Measurements from ENCODE around the gene TMEM114.

TMEM114 gene

GRCh38 chr16:8550728-8551387 lies 39.5 kb downstream of the TMEM114 start:
- no peak for DNase-seq (ENCODE audit: low read depth in 2 of 2)

- DNase-seq (ENCODE audit: low read depth in 2 of 2), result no peak
Measured at GRCh38 chr16:8549843-8550412, 40.4 kb downstream of the TMEM114 start.

GRCh38 chr16:8548166-8548565 lies 42.1 kb downstream of the TMEM114 start:
- DNase-seq (ENCODE audit: low read depth in 2 of 2), result no peak

- DNase-seq (ENCODE audit: low read depth in 2 of 2), result no peak
Measured at GRCh38 chr16:8547762-8548161, 42.5 kb downstream of the TMEM114 start.

- no peak for DNase-seq (ENCODE audit: low read depth in 2 of 2)
Measured at GRCh38 chr16:8544406-8544805, 45.9 kb downstream of the TMEM114 start.

- no peak for DNase-seq (ENCODE audit: low read depth in 2 of 2)
Measured at GRCh38 chr16:8543258-8543657, 47.1 kb downstream of the TMEM114 start.

- no peak for DNase-seq (ENCODE audit: low read depth in 2 of 2)
Measured at GRCh38 chr16:8542393-8542792, 47.9 kb downstream of the TMEM114 start.

GRCh38 chr16:8541868-8542267 lies 48.4 kb downstream of the TMEM114 start:
- no peak for DNase-seq (ENCODE audit: low read depth in 2 of 2)

GRCh38 chr16:8537691-8538342 lies 52.5 kb downstream of the TMEM114 start:
- no peak for DNase-seq (ENCODE audit: low read depth in 2 of 2)

- DNase-seq (ENCODE audit: low read depth in 2 of 2), result no peak
Measured at GRCh38 chr16:8533509-8533908, 56.8 kb downstream of the TMEM114 start.

- DNase-seq (ENCODE audit: low read depth in 2 of 2), result no peak
Measured at GRCh38 chr16:8530752-8531384, 59.4 kb downstream of the TMEM114 start.

- no peak for DNase-seq (ENCODE audit: low read depth in 2 of 2)
Measured at GRCh38 chr16:8528471-8528870, 61.8 kb downstream of the TMEM114 start.

GRCh38 chr16:8523932-8524331 lies 66.4 kb downstream of the TMEM114 start:
- DNase-seq (ENCODE audit: low read depth in 2 of 2), result no peak

GRCh38 chr16:8522757-8523156 lies 67.6 kb downstream of the TMEM114 start:
- DNase-seq (ENCODE audit: low read depth in 2 of 2), result no peak

- no peak for DNase-seq (ENCODE audit: low read depth in 2 of 2)
Measured at GRCh38 chr16:8519643-8520042, 70.7 kb downstream of the TMEM114 start.

Measured in stimulated activated CD8-positive, alpha-beta memory T cell treated with anti-CD3 and anti-CD28 coated beads, Interleukin-15, amount 100 ng/mL, for 48 hours (primary cell).